ENCODE data around the gene KCTD16.

GRCh38 chr5:144361406-144361805 lies 190.7 kb downstream of the KCTD16 start:
- TF ChIP-seq EZH2phosphoT487 (IDR thresholded peaks at IDR 0.05; ENCODE audit: borderline replicate concordance): no peak
- no peak for TF ChIP-seq EZH2 (IDR thresholded peaks at IDR 0.05)
- TF ChIP-seq CTCF (IDR thresholded peaks at IDR 0.05 in 2 of 3, conservative IDR thresholded peaks at IDR 0.05 in 1 of 3; ENCODE audit: borderline replicate concordance in 1 of 3, insufficient read depth in 1 of 3, low read depth in 2 of 3, low read length in 2 of 3): no peak
- no peak for TF ChIP-seq POLR2AphosphoS5 (IDR thresholded peaks at IDR 0.05; ENCODE audit: low read depth, low read length)
- TF ChIP-seq POLR2A (IDR thresholded peaks at IDR 0.05; ENCODE audit: borderline replicate concordance, extremely low read depth, insufficient read depth, insufficient read length): no peak
- no peak for TF ChIP-seq JUND (IDR thresholded peaks at IDR 0.05)
- no peak for TF ChIP-seq SRF (IDR thresholded peaks at IDR 0.05; ENCODE audit: low read depth)
- TF ChIP-seq MAX (IDR thresholded peaks at IDR 0.05): no peak
- TF ChIP-seq ATF3 (IDR thresholded peaks at IDR 0.05): no peak
- TF ChIP-seq REST (IDR thresholded peaks at IDR 0.05; ENCODE audit: low read depth): no peak
- TF ChIP-seq EGR1 (IDR thresholded peaks at IDR 0.05; ENCODE audit: low read depth): no peak

Measured in HCT116 (cell line).